HCT116 (cell line): ENCODE results near the gene ERVV-1. TPM values are rescaled to one million over a fixed set of nuclear protein-coding genes. Genes with fewer than 3 reads are reported as not detected.
"Not testable (repeated sequence)": the region's sequence is repeated elsewhere in the genome, so short reads cannot be mapped to it uniquely, and the experiment has no call there.

Experiments
- ATAC-seq: fragments of 200-7000 bp; cut with Tn5 transposase; 2 replicates; pipeline ENCODE4 v1.9.1; 2020; ENCODE audit warnings: mild to moderate bottlenecking, moderate library complexity
- BruUV-seq: library from RNA; stranded (reverse); fragments of 400-500 nt; replicated peaks from 2 replicates; lab custom pipeline; 2021; lab: Mats Ljungman, UMichigan
- CTCF ChIA-PET: fragments of 300-600 bp; sonication (Branson Sonifier 250); formaldehyde crosslinking; loops from one replicate; lab custom pipeline; 2021; ENCODE audit warnings: antibody characterized with exemption; lab: Charles Lee
- POLR2A ChIA-PET: fragments of 300-600, 350-600 bp; sonication (Branson Sonifier 250); formaldehyde crosslinking; loops from one replicate; lab custom pipeline; 2021; ENCODE audit warnings: antibody characterized with exemption; lab: Charles Lee
- RAD21 ChIA-PET, 2 experiments: fragments of 300-600 bp; sonication (Branson Sonifier 250); formaldehyde crosslinking; loops; one replicate each; lab custom pipeline; 2023; ENCODE audit warnings: low total read pairs in 2 of 2; ENCODE audit not compliant: uncharacterized antibody in 2 of 2, unreplicated experiment in 2 of 2, low non-redundant PET in 1 of 2; lab: Charles Lee
- DNase-seq: peaks from one replicate; pipeline ENCODE4 v3.0.0-alpha.2; 2010; ENCODE audit warnings: low read depth, low spot score
- H2AFZ ChIP-seq: fragments of 200-600 bp; shearing (Covaris generic), sonication (generic); 2 replicates; pipeline ENCODE4 v1.6.1; 2017; ENCODE audit warnings: low read depth, mixed run types, mixed read lengths, antibody characterized with exemption, low read length; ENCODE audit not compliant: poor library complexity, severe bottlenecking
- H3K27ac ChIP-seq: 2 replicates; pipeline ENCODE4 v1.5.1; 2012; ENCODE audit warnings: low read depth, low read length
- H3K27me3 ChIP-seq: fragments of 200-600 bp; sonication (generic); 2 replicates; pipeline ENCODE4 v1.6.1; 2016; ENCODE audit warnings: mixed run types, low read length, mixed read lengths; ENCODE audit not compliant: insufficient read depth
- H3K36me3 ChIP-seq, 2 experiments: fragments of 200-500 bp in 1 of 2; fragments of 200-600 bp in 1 of 2; sonication (Bioruptor generic) in 1 of 2; sonication (generic) in 1 of 2; 2 replicates each; pipeline versions ENCODE4 v1.5.1 to v1.6.1; 2014 to 2016; ENCODE audit warnings: low read length in 2 of 2, inconsistent platforms in 1 of 2, mixed read lengths in 1 of 2, mixed run types in 1 of 2; ENCODE audit not compliant: insufficient read depth in 2 of 2, control insufficient read depth in 1 of 2
- H3K4me1 ChIP-seq, 2 experiments: fragments of 200-600 bp in 1 of 2; sonication (generic) in 1 of 2; 2 replicates each; pipeline versions ENCODE4 v1.5.1 to v1.6.1; 2012 to 2017; ENCODE audit warnings: low read length in 2 of 2, inconsistent platforms in 1 of 2, mild to moderate bottlenecking in 1 of 2, mixed read lengths in 1 of 2, mixed run types in 1 of 2, moderate library complexity in 1 of 2; ENCODE audit not compliant: insufficient read depth in 2 of 2, control insufficient read depth in 1 of 2
- H3K4me2 ChIP-seq: fragments of 200-600 bp; sonication (generic); 2 replicates; pipeline ENCODE4 v1.6.1; 2017; ENCODE audit warnings: mixed run types, low read length, mixed read lengths
- H3K4me3 ChIP-seq, 2 experiments: fragments of 200-600 bp in 1 of 2; sonication (generic) in 1 of 2; replicated peaks in 1 of 2; 2 replicates each; pipeline ENCODE4 v1.5.1; 2011 to 2016; ENCODE audit warnings: low read length in 2 of 2, control low read depth in 1 of 2, low read depth in 1 of 2, mild to moderate bottlenecking in 1 of 2, mixed read lengths in 1 of 2, mixed run types in 1 of 2
- H3K79me2 ChIP-seq: fragments of 200-600 bp; sonication (generic); 2 replicates; pipeline ENCODE4 v1.6.1; 2017; ENCODE audit warnings: mild to moderate bottlenecking, mixed run types, low read length, moderate library complexity, mixed read lengths; ENCODE audit not compliant: insufficient read depth
- H3K9ac ChIP-seq: fragments of 200-600 bp; sonication (generic); 2 replicates; pipeline ENCODE4 v1.6.1; 2016; ENCODE audit warnings: low read length, mixed read lengths
- H3K9me2 ChIP-seq: fragments of 200-600 bp; sonication (generic), shearing (Covaris generic); 2 replicates; pipeline ENCODE4 v1.6.1; 2017; ENCODE audit warnings: mixed run types, mild to moderate bottlenecking, moderate library complexity; ENCODE audit not compliant: insufficient read depth
- H3K9me3 ChIP-seq, 2 experiments: fragments of 200-500 bp in 1 of 2; fragments of 200-600 bp in 1 of 2; sonication (Bioruptor generic) in 1 of 2; sonication (generic) in 1 of 2; 2 replicates each; pipeline ENCODE4 v1.6.1; 2014 to 2017; ENCODE audit warnings: low read length in 2 of 2, mixed read lengths in 2 of 2, inconsistent platforms in 1 of 2, low read depth in 1 of 2, mild to moderate bottlenecking in 1 of 2, mixed run types in 1 of 2, moderate library complexity in 1 of 2; ENCODE audit not compliant: control insufficient read depth in 1 of 2, insufficient read depth in 1 of 2
- H4K20me1 ChIP-seq: fragments of 200-600 bp; sonication (generic), shearing (Covaris generic); 2 replicates; pipeline ENCODE4 v1.6.1; 2017; ENCODE audit warnings: mixed run types, mild to moderate bottlenecking, moderate library complexity; ENCODE audit not compliant: insufficient read depth
- CBX3 ChIP-seq: IDR thresholded peaks from 2 replicates; pipeline ENCODE4 v1.6.1; 2012; ENCODE audit warnings: low read depth
- EGR1 ChIP-seq: IDR thresholded peaks from 2 replicates; pipeline ENCODE4 v1.6.1; 2012; ENCODE audit warnings: low read depth
- POLR2A ChIP-seq: IDR thresholded peaks from 2 replicates; pipeline ENCODE4 v1.7.0; 2011; ENCODE audit warnings: borderline replicate concordance; ENCODE audit not compliant: insufficient read depth, insufficient read length; ENCODE audit errors: extremely low read depth
- SIN3A ChIP-seq: IDR thresholded peaks from 2 replicates; pipeline ENCODE4 v1.6.1; 2012; ENCODE audit warnings: low read depth
- SRF ChIP-seq: IDR thresholded peaks from 2 replicates; pipeline ENCODE4 v1.6.1; 2012; ENCODE audit warnings: low read depth
- ZFX ChIP-seq: fragments of 450-650 bp; IDR thresholded peaks from 2 replicates; pipeline ENCODE4 v1.6.1; 2017
- intact Hi-C: fragments of 100-400 bp; cut with micrococcal nuclease; formaldehyde crosslinking; loops from 2 replicates; pipeline ENCODE4 v1.10.0; 2022
- total RNA-seq: library from RNA; stranded (reverse); gene quantifications from one replicate; pipeline ENCODE4 v1.2.1, GENCODE V29; 2021; ENCODE audit not compliant: unreplicated experiment
- TF ChIP-seq, protein P1 (sequence below): IDR thresholded peaks from 2 replicates; pipeline ENCODE4 v1.6.1; 2012
- TF ChIP-seq, protein P2 (sequence below): IDR thresholded peaks from 2 replicates; pipeline ENCODE4 v1.6.1; 2012; ENCODE audit warnings: low read depth
- TF ChIP-seq, protein P3 (sequence below), 3 experiments: fragments of 200-600 bp in 1 of 3; sonication (generic) in 1 of 3; IDR thresholded peaks in 2 of 3; conservative IDR thresholded peaks in 1 of 3; 2 replicates each; pipeline ENCODE4 v1.5.1; 2012 to 2017; ENCODE audit warnings: low read depth in 2 of 3, low read length in 2 of 3, antibody characterized with exemption in 1 of 3, borderline replicate concordance in 1 of 3, control low read depth in 1 of 3, mild to moderate bottlenecking in 1 of 3, mixed read lengths in 1 of 3, mixed run types in 1 of 3, moderate library complexity in 1 of 3; ENCODE audit not compliant: insufficient read depth in 1 of 3

Gene ERVV-1
- total RNA-seq, 1 experiment from 2014 or later: not detected

DNA sequence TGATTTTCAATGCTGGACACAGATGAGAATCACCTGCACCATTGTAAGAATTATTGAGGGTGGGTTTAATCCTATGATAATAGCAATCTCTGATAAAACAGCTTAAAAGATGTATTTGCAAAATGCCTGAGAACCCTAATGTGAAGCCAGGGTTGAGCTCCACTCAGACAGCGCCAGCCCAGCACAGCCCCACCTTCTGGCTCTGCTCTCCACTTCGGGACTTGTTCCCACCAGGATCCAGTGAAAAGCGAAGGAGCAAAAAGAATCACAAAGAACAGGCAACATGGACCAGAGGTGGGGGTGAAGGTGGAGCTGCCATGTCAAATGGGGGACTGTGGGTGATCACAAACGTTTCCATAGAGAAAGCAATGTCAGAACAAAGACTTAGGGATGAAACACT lies 32.4 kb upstream of the ERVV-1 start:
- TF ChIP-seq SRF (no peak), EGR1 (no peak), ZFX (no peak), CBX3 (no peak), SIN3A (no peak), POLR2A (no peak)
- TF ChIP-seq, protein P1, sequence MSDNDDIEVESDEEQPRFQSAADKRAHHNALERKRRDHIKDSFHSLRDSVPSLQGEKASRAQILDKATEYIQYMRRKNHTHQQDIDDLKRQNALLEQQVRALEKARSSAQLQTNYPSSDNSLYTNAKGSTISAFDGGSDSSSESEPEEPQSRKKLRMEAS: no peak
- TF ChIP-seq, protein P2, sequence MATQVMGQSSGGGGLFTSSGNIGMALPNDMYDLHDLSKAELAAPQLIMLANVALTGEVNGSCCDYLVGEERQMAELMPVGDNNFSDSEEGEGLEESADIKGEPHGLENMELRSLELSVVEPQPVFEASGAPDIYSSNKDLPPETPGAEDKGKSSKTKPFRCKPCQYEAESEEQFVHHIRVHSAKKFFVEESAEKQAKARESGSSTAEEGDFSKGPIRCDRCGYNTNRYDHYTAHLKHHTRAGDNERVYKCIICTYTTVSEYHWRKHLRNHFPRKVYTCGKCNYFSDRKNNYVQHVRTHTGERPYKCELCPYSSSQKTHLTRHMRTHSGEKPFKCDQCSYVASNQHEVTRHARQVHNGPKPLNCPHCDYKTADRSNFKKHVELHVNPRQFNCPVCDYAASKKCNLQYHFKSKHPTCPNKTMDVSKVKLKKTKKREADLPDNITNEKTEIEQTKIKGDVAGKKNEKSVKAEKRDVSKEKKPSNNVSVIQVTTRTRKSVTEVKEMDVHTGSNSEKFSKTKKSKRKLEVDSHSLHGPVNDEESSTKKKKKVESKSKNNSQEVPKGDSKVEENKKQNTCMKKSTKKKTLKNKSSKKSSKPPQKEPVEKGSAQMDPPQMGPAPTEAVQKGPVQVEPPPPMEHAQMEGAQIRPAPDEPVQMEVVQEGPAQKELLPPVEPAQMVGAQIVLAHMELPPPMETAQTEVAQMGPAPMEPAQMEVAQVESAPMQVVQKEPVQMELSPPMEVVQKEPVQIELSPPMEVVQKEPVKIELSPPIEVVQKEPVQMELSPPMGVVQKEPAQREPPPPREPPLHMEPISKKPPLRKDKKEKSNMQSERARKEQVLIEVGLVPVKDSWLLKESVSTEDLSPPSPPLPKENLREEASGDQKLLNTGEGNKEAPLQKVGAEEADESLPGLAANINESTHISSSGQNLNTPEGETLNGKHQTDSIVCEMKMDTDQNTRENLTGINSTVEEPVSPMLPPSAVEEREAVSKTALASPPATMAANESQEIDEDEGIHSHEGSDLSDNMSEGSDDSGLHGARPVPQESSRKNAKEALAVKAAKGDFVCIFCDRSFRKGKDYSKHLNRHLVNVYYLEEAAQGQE: no peak
- TF ChIP-seq, protein P3, sequence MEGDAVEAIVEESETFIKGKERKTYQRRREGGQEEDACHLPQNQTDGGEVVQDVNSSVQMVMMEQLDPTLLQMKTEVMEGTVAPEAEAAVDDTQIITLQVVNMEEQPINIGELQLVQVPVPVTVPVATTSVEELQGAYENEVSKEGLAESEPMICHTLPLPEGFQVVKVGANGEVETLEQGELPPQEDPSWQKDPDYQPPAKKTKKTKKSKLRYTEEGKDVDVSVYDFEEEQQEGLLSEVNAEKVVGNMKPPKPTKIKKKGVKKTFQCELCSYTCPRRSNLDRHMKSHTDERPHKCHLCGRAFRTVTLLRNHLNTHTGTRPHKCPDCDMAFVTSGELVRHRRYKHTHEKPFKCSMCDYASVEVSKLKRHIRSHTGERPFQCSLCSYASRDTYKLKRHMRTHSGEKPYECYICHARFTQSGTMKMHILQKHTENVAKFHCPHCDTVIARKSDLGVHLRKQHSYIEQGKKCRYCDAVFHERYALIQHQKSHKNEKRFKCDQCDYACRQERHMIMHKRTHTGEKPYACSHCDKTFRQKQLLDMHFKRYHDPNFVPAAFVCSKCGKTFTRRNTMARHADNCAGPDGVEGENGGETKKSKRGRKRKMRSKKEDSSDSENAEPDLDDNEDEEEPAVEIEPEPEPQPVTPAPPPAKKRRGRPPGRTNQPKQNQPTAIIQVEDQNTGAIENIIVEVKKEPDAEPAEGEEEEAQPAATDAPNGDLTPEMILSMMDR (IDR thresholded peaks at IDR 0.05 in 2 of 3, conservative IDR thresholded peaks at IDR 0.05 in 1 of 3; ENCODE audit: borderline replicate concordance in 1 of 3, insufficient read depth in 1 of 3, low read depth in 2 of 3, low read length in 2 of 3): no peak
- H3K36me3 ChIP-seq: no peaks in the 10 kb centered on the region
- H3K27ac ChIP-seq: no peak overlapping the region
- H3K9me2 ChIP-seq: no peaks in the 10 kb centered on the region
- ChIA-PET RAD21 (no interaction called here), CTCF (no interaction called here), POLR2A (no interaction called here)
- no peaks in the 10 kb centered on the region for H4K20me1 ChIP-seq
- no peak overlapping the region for H3K4me3 ChIP-seq
- no peaks in the 10 kb centered on the region for H3K4me1 ChIP-seq
- no peak overlapping the region for H2AFZ ChIP-seq
- no peaks in the 10 kb centered on the region for H3K79me2 ChIP-seq
- ATAC-seq (no peak), DNase-seq (no peak)
- no peaks in the 10 kb centered on the region for H3K27me3 ChIP-seq
- peaks cover 12 to 19% of the 10 kb centered on the region in 2 experiments; a peak in 2 of 4 replicates for H3K9me3 ChIP-seq
- intact Hi-C loops: no loop called here
- H3K9ac ChIP-seq: no peak overlapping the region
- no peak overlapping the region for H3K4me2 ChIP-seq
- BruUV-seq: no TSS peak

DNA sequence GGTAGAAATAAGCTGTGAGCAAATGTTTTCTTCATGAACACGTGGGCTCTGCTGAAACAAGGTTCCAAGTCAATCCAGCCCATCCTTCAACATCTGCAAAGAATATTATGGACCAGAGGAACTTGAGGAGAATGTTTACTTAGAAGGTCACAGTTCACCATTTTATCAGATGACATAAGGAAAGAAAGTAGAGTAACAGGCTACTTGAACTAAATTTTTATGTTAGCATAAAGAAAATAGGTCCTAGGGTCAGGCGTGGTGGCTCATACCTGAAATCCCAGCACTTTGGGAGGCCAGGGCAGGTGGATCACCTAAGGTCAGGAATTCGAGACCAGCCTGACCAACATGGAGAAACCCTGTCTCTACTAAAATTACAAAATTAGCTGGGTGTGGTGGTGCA lies 30.6 kb upstream of the ERVV-1 start:
- H3K27me3 ChIP-seq, H3K36me3 ChIP-seq, H3K9ac ChIP-seq, H3K9me2 ChIP-seq, H3K79me2 ChIP-seq, BruUV-seq, POLR2A ChIA-PET, DNase-seq, H3K4me1 ChIP-seq, intact Hi-C loops, H3K4me3 ChIP-seq, H3K27ac ChIP-seq, CTCF ChIA-PET, ATAC-seq, H2AFZ ChIP-seq, RAD21 ChIA-PET, H4K20me1 ChIP-seq, H3K4me2 ChIP-seq: not testable (repeated sequence)
- H3K9me3 ChIP-seq: peaks cover 16 to 33% of the 10 kb centered on the region in 2 experiments; a peak in 2 of 4 replicates
